ENCODE measurements around the gene CPNE5. TPM values are rescaled to one million over a fixed set of nuclear protein-coding genes. Genes with fewer than 3 reads are reported as not detected.

The CPNE5 gene
- total RNA-seq, 2 experiments from 2014 or later, result 0.19 to 0.28 TPM

GRCh38 chr6:36851149-36851614, 11.9 kb upstream of the CPNE5 start:
- Mint-ChIP-seq H3K36me3 (ENCODE audit: low read depth) (peaks cover 43% of the 10 kb centered on the region), H3K9me3 (peaks cover 5% of the 10 kb centered on the region), H3K27ac (no peak overlapping the region), H3K4me3 (no peak overlapping the region), H3K4me1 (ENCODE audit: low read depth) (no peaks in the 10 kb centered on the region), H3K27me3 (no peaks in the 10 kb centered on the region)
- H3K4me1 ChIP-seq (ENCODE audit: insufficient read depth, low read length), result peaks cover 5% of the 10 kb centered on the region
- H3K4me3 ChIP-seq (ENCODE audit: low read length), result no peak overlapping the region
- H3K27ac ChIP-seq (ENCODE audit: low read depth in 1 of 2, low read length in 2 of 2), result no peak overlapping the region
- CTCF ChIA-PET, result interaction anchor here (0.5 to 2.3 kb wide), 13 partner anchors 9 to 271 kb away, joined by 3 to 9 read pairs (median 3); partner anchors contain the start of gene PPIL1
- H3K27me3 ChIP-seq (ENCODE audit: control insufficient read depth in 1 of 2, insufficient read depth in 2 of 2, low read length in 2 of 2), result no peaks in the 10 kb centered on the region
- peak; percentile 67 for TF ChIP-seq CTCF (IDR thresholded peaks at IDR 0.05)
- DNase-seq (peak in 7 of 14 experiments; percentile 19 to 69 (median 33)), ATAC-seq (ENCODE audit: poor library complexity) (peak; percentile 58)
- H3K9me3 ChIP-seq (ENCODE audit: control insufficient read depth in 1 of 2, insufficient read depth in 1 of 2, low read length in 2 of 2), result peaks cover 12 to 13% of the 10 kb centered on the region in 2 experiments
- intact Hi-C loops (cut with DNase I, micrococcal nuclease), result loop anchor here (1.0 to 5.0 kb wide), 4 partner anchors 84 to 239 kb away; no protein-coding TSS in a partner anchor
- H3K36me3 ChIP-seq (ENCODE audit: insufficient read depth, low read length), result peaks cover 35% of the 10 kb centered on the region
- POLR2A ChIA-PET, result no interaction called here

- no peak overlapping the region for H3K27ac ChIP-seq (ENCODE audit: low read depth in 1 of 2, low read length in 2 of 2)
- intact Hi-C loops (cut with DNase I, micrococcal nuclease), result loop anchor here in 1 of 2 experiments (2.0 to 5.0 kb wide), 2 partner anchors 83 to 238 kb away; no protein-coding TSS in a partner anchor
- no peak overlapping the region for H3K4me3 ChIP-seq (ENCODE audit: low read length)
- no peaks in the 10 kb centered on the region for H3K27me3 ChIP-seq (ENCODE audit: control insufficient read depth in 1 of 2, insufficient read depth in 2 of 2, low read length in 2 of 2)
- Mint-ChIP-seq H3K4me3 (no peak overlapping the region), H3K4me1 (ENCODE audit: low read depth) (no peaks in the 10 kb centered on the region), H3K36me3 (ENCODE audit: low read depth) (peaks cover 31% of the 10 kb centered on the region), H3K27ac (no peak overlapping the region), H3K9me3 (peaks cover 5% of the 10 kb centered on the region), H3K27me3 (no peaks in the 10 kb centered on the region)
- no peak for DNase-seq
- TF ChIP-seq CTCF (IDR thresholded peaks at IDR 0.05), result no peak
- CTCF ChIA-PET, result interaction anchor here (2.3 kb wide), 1 partner anchor 84 kb away, joined by 7 read pairs; no protein-coding TSS in a partner anchor
- POLR2A ChIA-PET, result no interaction called here
- no peak for ATAC-seq (ENCODE audit: poor library complexity)
- H3K9me3 ChIP-seq (ENCODE audit: control insufficient read depth in 1 of 2, insufficient read depth in 1 of 2, low read length in 2 of 2), result peaks cover 12 to 13% of the 10 kb centered on the region in 2 experiments
- H3K4me1 ChIP-seq (ENCODE audit: insufficient read depth, low read length), result peaks cover 5% of the 10 kb centered on the region
- peaks cover 23% of the 10 kb centered on the region for H3K36me3 ChIP-seq (ENCODE audit: insufficient read depth, low read length)
Measured at GRCh38 chr6:36850021-36850420, 10.8 kb upstream of the CPNE5 start.

GRCh38 chr6:36848658-36849441, 9.6 kb upstream of the CPNE5 start:
- peaks cover 5% of the 10 kb centered on the region for H3K4me1 ChIP-seq (ENCODE audit: insufficient read depth, low read length)
- no peaks in the 10 kb centered on the region for H3K4me1 Mint-ChIP-seq (ENCODE audit: low read depth)
- CTCF ChIA-PET, result no interaction called here
- no peak overlapping the region for H3K4me3 Mint-ChIP-seq
- no peaks in the 10 kb centered on the region for H3K27me3 ChIP-seq (ENCODE audit: control insufficient read depth in 1 of 2, insufficient read depth in 2 of 2, low read length in 2 of 2)
- no peak overlapping the region for H3K27ac ChIP-seq (ENCODE audit: low read depth in 1 of 2, low read length in 2 of 2)
- TF ChIP-seq CTCF (IDR thresholded peaks at IDR 0.05), result no peak
- peaks cover 14% of the 10 kb centered on the region for H3K36me3 ChIP-seq (ENCODE audit: insufficient read depth, low read length)
- H3K9me3 Mint-ChIP-seq, result peaks cover 5% of the 10 kb centered on the region
- DNase-seq (no peak), ATAC-seq (ENCODE audit: poor library complexity) (no peak)
- H3K36me3 Mint-ChIP-seq (ENCODE audit: low read depth), result peaks cover 19% of the 10 kb centered on the region
- POLR2A ChIA-PET, result interaction anchor here (0.6 to 1.2 kb wide), 2 partner anchors 26 to 266 kb away, joined by 3 read pairs; partner anchors contain the start of gene PPIL1
- no peak overlapping the region for H3K27ac Mint-ChIP-seq
- H3K4me3 ChIP-seq (ENCODE audit: low read length), result no peak overlapping the region
- H3K9me3 ChIP-seq (ENCODE audit: control insufficient read depth in 1 of 2, insufficient read depth in 1 of 2, low read length in 2 of 2), result peaks cover 12 to 13% of the 10 kb centered on the region in 2 experiments
- H3K27me3 Mint-ChIP-seq, result no peaks in the 10 kb centered on the region
- intact Hi-C loops (cut with DNase I, micrococcal nuclease), result no loop called here
